ENCODE results near the gene PKP4. TPM values are rescaled to one million over a fixed set of nuclear protein-coding genes. Genes with fewer than 3 reads are reported as not detected.

Gene PKP4
- polyA plus RNA-seq, 6 donors from 2014 or later, result 0.19 to 1.1 (median 0.55) TPM; not detected in 1

- Mint-ChIP-seq H3K36me3 (peaks cover 0 to 4% of the 10 kb centered on the region in 2 donors), H3K4me3 (no peak overlapping the region), H3K27me3 (no peaks in the 10 kb centered on the region), H3K9me3 (no peaks in the 10 kb centered on the region), H3K27ac (no peak overlapping the region), H3K4me1 (no peaks in the 10 kb centered on the region)
- ATAC-seq (ENCODE audit: low read depth in 2 of 2), result no peak
- DNase-seq, result no peak
Measured at GRCh38 chr2:158667586-158667985, 210.8 kb downstream of the PKP4 start.

- DNase-seq, result no peak
Measured at GRCh38 chr2:158668001-158668765, 211.4 kb downstream of the PKP4 start.

GRCh38 chr2:158670292-158670691, 213.5 kb downstream of the PKP4 start:
- DNase-seq, result no peak
- Mint-ChIP-seq H3K36me3 (peaks cover 0 to 4% of the 10 kb centered on the region in 2 donors), H3K27ac (no peak overlapping the region), H3K27me3 (no peaks in the 10 kb centered on the region), H3K4me3 (no peak overlapping the region), H3K4me1 (no peaks in the 10 kb centered on the region), H3K9me3 (no peaks in the 10 kb centered on the region)
- no peak for ATAC-seq (ENCODE audit: low read depth in 2 of 2)

More at GRCh38 chr2:158668001-158668765, 211.4 kb downstream of the PKP4 start:
- Mint-ChIP-seq H3K27ac (peak overlapping the region in 1 of 6 donors; percentile 77), H3K4me3 (no peak overlapping the region), H3K36me3 (peaks cover 0 to 4% of the 10 kb centered on the region in 2 donors), H3K27me3 (no peaks in the 10 kb centered on the region), H3K4me1 (no peaks in the 10 kb centered on the region), H3K9me3 (no peaks in the 10 kb centered on the region)
- no peak for ATAC-seq (ENCODE audit: low read depth in 2 of 2)

GRCh38 chr2:158671360-158672245, 214.9 kb downstream of the PKP4 start:
- H3K36me3 Mint-ChIP-seq, result peaks cover 0 to 4% of the 10 kb centered on the region in 2 donors
- peak overlapping the region in 1 of 6 donors; percentile 7 for H3K27ac Mint-ChIP-seq
- H3K4me1 Mint-ChIP-seq, result no peaks in the 10 kb centered on the region
- no peak for DNase-seq
- H3K27me3 Mint-ChIP-seq, result no peaks in the 10 kb centered on the region
- H3K4me3 Mint-ChIP-seq, result no peak overlapping the region
- no peak for ATAC-seq (ENCODE audit: low read depth in 2 of 2)
- no peaks in the 10 kb centered on the region for H3K9me3 Mint-ChIP-seq

- ATAC-seq (ENCODE audit: low read depth in 2 of 2) (no peak), DNase-seq (no peak)
- Mint-ChIP-seq H3K4me3 (no peak overlapping the region), H3K9me3 (no peaks in the 10 kb centered on the region), H3K27me3 (no peaks in the 10 kb centered on the region), H3K36me3 (no peaks in the 10 kb centered on the region), H3K27ac (no peak overlapping the region), H3K4me1 (no peaks in the 10 kb centered on the region)
Measured at GRCh38 chr2:158676295-158676694, 219.5 kb downstream of the PKP4 start.

- no peak overlapping the region for H3K4me3 Mint-ChIP-seq
- H3K4me1 Mint-ChIP-seq, result no peaks in the 10 kb centered on the region
- no peaks in the 10 kb centered on the region for H3K9me3 Mint-ChIP-seq
- DNase-seq, result no peak
- no peak for ATAC-seq (ENCODE audit: low read depth in 2 of 2)
- no peak overlapping the region for H3K27ac Mint-ChIP-seq
- H3K27me3 Mint-ChIP-seq, result no peaks in the 10 kb centered on the region
- H3K36me3 Mint-ChIP-seq, result no peaks in the 10 kb centered on the region
Measured at GRCh38 chr2:158676696-158677095, 219.9 kb downstream of the PKP4 start.

GRCh38 chr2:158677542-158677941, 220.8 kb downstream of the PKP4 start:
- Mint-ChIP-seq H3K9me3 (no peaks in the 10 kb centered on the region), H3K4me3 (no peak overlapping the region), H3K27me3 (no peaks in the 10 kb centered on the region), H3K4me1 (no peaks in the 10 kb centered on the region), H3K36me3 (no peaks in the 10 kb centered on the region), H3K27ac (peak overlapping the region in 1 of 6 donors; percentile 23)
- no peak for DNase-seq
- no peak for ATAC-seq (ENCODE audit: low read depth in 2 of 2)

GRCh38 chr2:158681816-158682215, 225.1 kb downstream of the PKP4 start:
- Mint-ChIP-seq H3K9me3 (no peaks in the 10 kb centered on the region), H3K27ac (no peak overlapping the region), H3K4me3 (no peak overlapping the region), H3K27me3 (no peaks in the 10 kb centered on the region), H3K36me3 (no peaks in the 10 kb centered on the region), H3K4me1 (no peaks in the 10 kb centered on the region)
- no peak for ATAC-seq (ENCODE audit: low read depth in 2 of 2)
- DNase-seq, result no peak

- no peaks in the 10 kb centered on the region for H3K36me3 Mint-ChIP-seq
- no peaks in the 10 kb centered on the region for H3K27me3 Mint-ChIP-seq
- H3K4me1 Mint-ChIP-seq, result no peaks in the 10 kb centered on the region
- no peak overlapping the region for H3K27ac Mint-ChIP-seq
- DNase-seq (no peak), ATAC-seq (ENCODE audit: low read depth in 2 of 2) (no peak)
- H3K4me3 Mint-ChIP-seq, result no peak overlapping the region
- peaks cover 0 to 4% (median 0%) of the 10 kb centered on the region in 7 donors for H3K9me3 Mint-ChIP-seq
Measured at GRCh38 chr2:158685646-158686045, 228.9 kb downstream of the PKP4 start.

- H3K27ac Mint-ChIP-seq, result peak overlapping the region in 1 of 6 donors; percentile 24
- ATAC-seq (ENCODE audit: low read depth in 2 of 2), result no peak
- peaks cover 0 to 4% (median 0%) of the 10 kb centered on the region in 7 donors for H3K9me3 Mint-ChIP-seq
- H3K4me3 Mint-ChIP-seq, result no peak overlapping the region
- no peaks in the 10 kb centered on the region for H3K36me3 Mint-ChIP-seq
- H3K27me3 Mint-ChIP-seq, result no peaks in the 10 kb centered on the region
- no peak for DNase-seq
- H3K4me1 Mint-ChIP-seq, result no peaks in the 10 kb centered on the region
Measured at GRCh38 chr2:158686210-158686691, 229.5 kb downstream of the PKP4 start.

- Mint-ChIP-seq H3K9me3 (peaks cover 0 to 4% (median 0%) of the 10 kb centered on the region in 7 donors), H3K27ac (no peak overlapping the region), H3K4me3 (no peak overlapping the region), H3K27me3 (no peaks in the 10 kb centered on the region), H3K4me1 (no peaks in the 10 kb centered on the region), H3K36me3 (no peaks in the 10 kb centered on the region)
- DNase-seq (no peak), ATAC-seq (ENCODE audit: low read depth in 2 of 2) (no peak)
Measured at GRCh38 chr2:158687315-158687714, 230.6 kb downstream of the PKP4 start.

- ATAC-seq (ENCODE audit: low read depth in 2 of 2) (no peak), DNase-seq (no peak)
- H3K4me1 Mint-ChIP-seq, result no peaks in the 10 kb centered on the region
- no peak overlapping the region for H3K4me3 Mint-ChIP-seq
- no peaks in the 10 kb centered on the region for H3K27me3 Mint-ChIP-seq
- H3K36me3 Mint-ChIP-seq, result no peaks in the 10 kb centered on the region
- H3K27ac Mint-ChIP-seq, result no peak overlapping the region
- H3K9me3 Mint-ChIP-seq, result peaks cover 0 to 4% (median 0%) of the 10 kb centered on the region in 7 donors
Measured at GRCh38 chr2:158688721-158689120, 232.0 kb downstream of the PKP4 start.

GRCh38 chr2:158689391-158689790, 232.6 kb downstream of the PKP4 start:
- Mint-ChIP-seq H3K9me3 (peaks cover 0 to 4% (median 0%) of the 10 kb centered on the region in 7 donors), H3K36me3 (no peaks in the 10 kb centered on the region), H3K27ac (peak overlapping the region in 2 of 6 donors; percentile 61 to 88), H3K4me3 (no peak overlapping the region), H3K4me1 (no peaks in the 10 kb centered on the region), H3K27me3 (no peaks in the 10 kb centered on the region)
- DNase-seq (no peak), ATAC-seq (ENCODE audit: low read depth in 2 of 2) (no peak)

- H3K27ac Mint-ChIP-seq, result no peak overlapping the region
- H3K4me1 Mint-ChIP-seq, result no peaks in the 10 kb centered on the region
- H3K36me3 Mint-ChIP-seq, result no peaks in the 10 kb centered on the region
- no peaks in the 10 kb centered on the region for H3K27me3 Mint-ChIP-seq
- ATAC-seq (ENCODE audit: low read depth in 2 of 2), result no peak
- DNase-seq, result no peak
- no peak overlapping the region for H3K4me3 Mint-ChIP-seq
- H3K9me3 Mint-ChIP-seq, result peaks cover 0 to 4% (median 0%) of the 10 kb centered on the region in 7 donors
Measured at GRCh38 chr2:158690823-158691222, 234.1 kb downstream of the PKP4 start.
